ENCODE data around the gene RUNX2.
A peak's percentile ranks its signal among the peaks of the same experiment; 100 is the strongest.

The RUNX2 gene

GRCh38 chr6:45690846-45691245, 362.7 kb downstream of the RUNX2 start:
- Histone ChIP-seq H3K27me3 (replicated peaks) (no peaks in the 10 kb centered on the region), H3K27ac (no peak overlapping the region), H3K36me3 (replicated peaks) (no peaks in the 10 kb centered on the region), H3K4me3 (ENCODE audit: low read depth, low read length) (no peak overlapping the region)
- in situ Hi-C loops (cut with HindIII; ENCODE audit: low pct_ligation_motif_present, low sequenced_read_pairs) = no loop called here
- DNase-seq = no peak
- TF ChIP-seq CTCF (IDR thresholded peaks at IDR 0.05; ENCODE audit: low read depth, low read length, missing control alignments) = no peak

GRCh38 chr6:45691426-45691825, 363.3 kb downstream of the RUNX2 start:
- DNase-seq = no peak
- no peak overlapping the region for H3K4me3 ChIP-seq (ENCODE audit: low read depth, low read length)
- in situ Hi-C loops (cut with HindIII; ENCODE audit: low pct_ligation_motif_present, low sequenced_read_pairs) = no loop called here

GRCh38 chr6:45692021-45692420, 363.9 kb downstream of the RUNX2 start:
- H3K27me3 ChIP-seq (replicated peaks) = no peaks in the 10 kb centered on the region
- in situ Hi-C loops (cut with HindIII; ENCODE audit: low pct_ligation_motif_present, low sequenced_read_pairs) = no loop called here

More at GRCh38 chr6:45691426-45691825, 363.3 kb downstream of the RUNX2 start:
- Histone ChIP-seq H3K27me3 (replicated peaks) (no peaks in the 10 kb centered on the region), H3K27ac (no peak overlapping the region), H3K36me3 (replicated peaks) (no peaks in the 10 kb centered on the region)
- no peak for TF ChIP-seq CTCF (IDR thresholded peaks at IDR 0.05; ENCODE audit: low read depth, low read length, missing control alignments)

GRCh38 chr6:45696738-45697137, 368.6 kb downstream of the RUNX2 start:
- peak overlapping the region; percentile 86 for H3K27ac ChIP-seq
- no peak overlapping the region for H3K4me3 ChIP-seq (ENCODE audit: low read depth, low read length)
- H3K27me3 ChIP-seq (replicated peaks) = no peaks in the 10 kb centered on the region
- no peaks in the 10 kb centered on the region for H3K36me3 ChIP-seq (replicated peaks)
- no peak for TF ChIP-seq CTCF (IDR thresholded peaks at IDR 0.05; ENCODE audit: low read depth, low read length, missing control alignments)
- DNase-seq = no peak
- in situ Hi-C loops (cut with HindIII; ENCODE audit: low pct_ligation_motif_present, low sequenced_read_pairs) = no loop called here

More at GRCh38 chr6:45692021-45692420, 363.9 kb downstream of the RUNX2 start:
- TF ChIP-seq CTCF (IDR thresholded peaks at IDR 0.05; ENCODE audit: low read depth, low read length, missing control alignments) = no peak
- no peak for DNase-seq
- Histone ChIP-seq H3K4me3 (ENCODE audit: low read depth, low read length) (no peak overlapping the region), H3K36me3 (replicated peaks) (no peaks in the 10 kb centered on the region), H3K27ac (no peak overlapping the region)

- Histone ChIP-seq H3K27ac (peak overlapping the region; percentile 86), H3K27me3 (replicated peaks) (no peaks in the 10 kb centered on the region), H3K36me3 (replicated peaks) (no peaks in the 10 kb centered on the region), H3K4me3 (ENCODE audit: low read depth, low read length) (no peak overlapping the region)
- no peak for TF ChIP-seq CTCF (IDR thresholded peaks at IDR 0.05; ENCODE audit: low read depth, low read length, missing control alignments)
- in situ Hi-C loops (cut with HindIII; ENCODE audit: low pct_ligation_motif_present, low sequenced_read_pairs) = no loop called here
- peak; percentile 99 for DNase-seq
These were observed 369.5 kb downstream of the RUNX2 start for GRCh38 chr6:45697605-45698004.

- Histone ChIP-seq H3K36me3 (replicated peaks) (no peaks in the 10 kb centered on the region), H3K27ac (peak overlapping the region; percentile 86), H3K4me3 (ENCODE audit: low read depth, low read length) (no peak overlapping the region), H3K27me3 (replicated peaks) (no peaks in the 10 kb centered on the region)
- no peak for DNase-seq
- no peak for TF ChIP-seq CTCF (IDR thresholded peaks at IDR 0.05; ENCODE audit: low read depth, low read length, missing control alignments)
- in situ Hi-C loops (cut with HindIII; ENCODE audit: low pct_ligation_motif_present, low sequenced_read_pairs) = no loop called here
These were observed 369.9 kb downstream of the RUNX2 start for GRCh38 chr6:45698046-45698445.
